Panc1 (cell line): ENCODE measurements around the gene SERP2.

Experiments used
- POLR2AphosphoS5 ChIP-seq: IDR thresholded peaks from 2 replicates; pipeline ENCODE4 v1.6.1; 2012; ENCODE audit warnings: mild to moderate bottlenecking, low read depth, low read length, moderate library complexity
- REST ChIP-seq, 2 experiments: IDR thresholded peaks; 2 replicates each; pipeline ENCODE4 v1.6.1; 2011 to 2012; ENCODE audit warnings: low read depth in 2 of 2, control low read depth in 1 of 2, low read length in 1 of 2, mild to moderate bottlenecking in 1 of 2, moderate library complexity in 1 of 2; ENCODE audit not compliant: insufficient read depth in 1 of 2
- TCF7L2 ChIP-seq: IDR thresholded peaks from 2 replicates; pipeline ENCODE4 v1.6.1; 2011; ENCODE audit warnings: mild to moderate bottlenecking, low read depth, low read length, inconsistent platforms
- TF ChIP-seq, protein P1 (sequence below): fragments of 450-650 bp; IDR thresholded peaks from 2 replicates; pipeline ENCODE4 v1.5.1; 2017; ENCODE audit warnings: mild to moderate bottlenecking

- TF ChIP-seq, protein P1, sequence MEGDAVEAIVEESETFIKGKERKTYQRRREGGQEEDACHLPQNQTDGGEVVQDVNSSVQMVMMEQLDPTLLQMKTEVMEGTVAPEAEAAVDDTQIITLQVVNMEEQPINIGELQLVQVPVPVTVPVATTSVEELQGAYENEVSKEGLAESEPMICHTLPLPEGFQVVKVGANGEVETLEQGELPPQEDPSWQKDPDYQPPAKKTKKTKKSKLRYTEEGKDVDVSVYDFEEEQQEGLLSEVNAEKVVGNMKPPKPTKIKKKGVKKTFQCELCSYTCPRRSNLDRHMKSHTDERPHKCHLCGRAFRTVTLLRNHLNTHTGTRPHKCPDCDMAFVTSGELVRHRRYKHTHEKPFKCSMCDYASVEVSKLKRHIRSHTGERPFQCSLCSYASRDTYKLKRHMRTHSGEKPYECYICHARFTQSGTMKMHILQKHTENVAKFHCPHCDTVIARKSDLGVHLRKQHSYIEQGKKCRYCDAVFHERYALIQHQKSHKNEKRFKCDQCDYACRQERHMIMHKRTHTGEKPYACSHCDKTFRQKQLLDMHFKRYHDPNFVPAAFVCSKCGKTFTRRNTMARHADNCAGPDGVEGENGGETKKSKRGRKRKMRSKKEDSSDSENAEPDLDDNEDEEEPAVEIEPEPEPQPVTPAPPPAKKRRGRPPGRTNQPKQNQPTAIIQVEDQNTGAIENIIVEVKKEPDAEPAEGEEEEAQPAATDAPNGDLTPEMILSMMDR: no peak
- TF ChIP-seq POLR2AphosphoS5 (no peak), REST (IDR thresholded peaks at IDR 0.05; ENCODE audit: insufficient read depth in 1 of 2, low read depth in 2 of 2, low read length in 1 of 2) (no peak), TCF7L2 (no peak)
Measured at GRCh38 chr13:44406617-44407016, 33.0 kb downstream of the SERP2 start.
